SKM-1 (cell line): ENCODE measurements around the gene PANX1.

Experiments used
- DNase-seq: peaks from one replicate; lab custom pipeline; 2025; ENCODE audit not compliant: unreplicated experiment; lab: John Stamatoyannopoulos, UW

The PANX1 gene

GRCh38 chr11:94128291-94128745 lies 323 bp upstream of the PANX1 start:
- no peak for DNase-seq

GRCh38 chr11:94129512-94130297 lies 1.1 kb downstream of the PANX1 start:
- DNase-seq = no peak

- no peak for DNase-seq
Observed at GRCh38 chr11:94130298-94131046, 1.8 kb downstream of the PANX1 start.

GRCh38 chr11:94131047-94131717 lies 2.5 kb downstream of the PANX1 start:
- peak; percentile 26 for DNase-seq

- no peak for DNase-seq
Observed at GRCh38 chr11:94131718-94132115, 3.1 kb downstream of the PANX1 start.

- DNase-seq = no peak
Observed at GRCh38 chr11:94132152-94132558, 3.5 kb downstream of the PANX1 start.

GRCh38 chr11:94132823-94133408 lies 4.3 kb downstream of the PANX1 start:
- no peak for DNase-seq

- no peak for DNase-seq
Observed at GRCh38 chr11:94133752-94134151, 5.1 kb downstream of the PANX1 start.

GRCh38 chr11:94134651-94135512 lies 6.2 kb downstream of the PANX1 start:
- peak; percentile 30 for DNase-seq

GRCh38 chr11:94139416-94139815 lies 10.8 kb downstream of the PANX1 start:
- no peak for DNase-seq

GRCh38 chr11:94140154-94140655 lies 11.6 kb downstream of the PANX1 start:
- no peak for DNase-seq

GRCh38 chr11:94141511-94142307 lies 13.1 kb downstream of the PANX1 start:
- DNase-seq = no peak

GRCh38 chr11:94142308-94143281 lies 14.0 kb downstream of the PANX1 start:
- DNase-seq = no peak

- no peak for DNase-seq
Observed at GRCh38 chr11:94144216-94144615, 15.6 kb downstream of the PANX1 start.

- DNase-seq = no peak
Observed at GRCh38 chr11:94144664-94145063, 16.0 kb downstream of the PANX1 start.

- DNase-seq = no peak
Observed at GRCh38 chr11:94145431-94145830, 16.8 kb downstream of the PANX1 start.

GRCh38 chr11:94145916-94146315 lies 17.3 kb downstream of the PANX1 start:
- no peak for DNase-seq

GRCh38 chr11:94147433-94147845 lies 18.8 kb downstream of the PANX1 start:
- no peak for DNase-seq
